NCI-H526 (cell line): ENCODE results near the gene ECT2L.
A peak's percentile ranks its signal among the peaks of the same experiment; 100 is the strongest.
"Not testable (repeated sequence)": the region's sequence is repeated elsewhere in the genome, so short reads cannot be mapped to it uniquely, and the experiment has no call there.

Experiments
- DNase-seq, 2 experiments: peaks; one replicate each; lab custom pipeline; 2025; lab: John Stamatoyannopoulos, UW

The ECT2L gene

DNA sequence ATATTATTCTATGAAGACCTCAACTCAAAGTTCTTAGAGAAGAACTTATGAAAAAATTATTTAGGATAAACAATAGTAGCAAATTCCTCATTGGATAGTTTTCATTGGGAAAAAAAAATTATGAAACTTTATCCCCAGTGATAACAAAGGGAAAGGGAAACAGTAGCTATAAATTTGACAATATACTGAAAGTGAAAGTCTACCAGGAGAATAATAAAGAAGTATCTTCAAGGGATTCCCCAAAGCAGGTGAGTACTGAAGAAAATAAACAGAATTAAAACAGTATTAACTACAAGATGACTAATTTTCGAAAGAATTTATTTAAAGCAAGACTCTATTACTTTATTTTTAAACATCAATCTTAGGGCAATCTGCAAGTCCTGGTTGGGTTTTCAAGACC is 135.8 kb downstream of the ECT2L start:
- no peak for DNase-seq

DNA sequence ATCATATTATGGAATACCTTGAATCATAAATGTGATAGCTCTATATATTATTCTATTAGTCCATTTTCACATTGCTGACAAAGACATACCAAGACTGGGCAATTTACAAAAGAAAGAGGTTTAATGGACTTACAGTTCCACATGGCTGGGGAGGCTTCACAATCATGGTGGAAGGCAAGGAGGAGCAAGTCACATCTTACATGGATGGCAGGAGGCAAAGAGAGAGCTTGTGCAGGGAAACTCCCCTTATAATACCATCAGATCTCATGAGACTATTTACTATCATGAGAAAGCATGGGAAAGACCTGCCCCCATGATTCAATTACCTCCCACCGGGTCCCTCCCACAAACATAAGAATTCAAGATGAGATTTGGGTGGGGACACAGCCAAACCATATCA is 141.0 kb downstream of the ECT2L start:
- not testable (repeated sequence) for DNase-seq

DNA sequence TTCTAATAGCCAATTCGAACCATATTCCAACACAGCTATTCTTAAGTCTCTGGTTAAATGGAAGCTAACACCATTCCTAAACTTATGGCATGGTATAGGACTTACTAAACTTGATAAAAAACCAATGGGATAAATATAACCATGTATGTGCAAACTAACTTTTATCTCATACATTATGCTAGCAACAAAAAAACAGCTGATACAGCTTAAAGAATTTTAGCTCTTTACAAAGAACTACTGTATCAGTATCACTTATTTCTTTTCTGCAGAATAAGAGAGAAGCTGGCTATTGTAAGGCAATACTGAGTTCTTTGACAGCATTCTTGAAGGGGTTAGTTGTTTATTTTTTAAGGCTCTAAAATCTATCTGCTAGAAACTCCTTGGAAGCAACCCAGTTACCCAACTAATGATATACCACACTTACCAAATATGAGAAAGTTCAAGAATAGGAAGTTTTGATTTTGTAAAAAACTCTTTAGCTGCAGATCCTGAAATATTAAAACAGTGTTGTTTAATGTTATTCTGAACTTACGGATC is 147.3 kb downstream of the ECT2L start:
- DNase-seq = no peak

DNA sequence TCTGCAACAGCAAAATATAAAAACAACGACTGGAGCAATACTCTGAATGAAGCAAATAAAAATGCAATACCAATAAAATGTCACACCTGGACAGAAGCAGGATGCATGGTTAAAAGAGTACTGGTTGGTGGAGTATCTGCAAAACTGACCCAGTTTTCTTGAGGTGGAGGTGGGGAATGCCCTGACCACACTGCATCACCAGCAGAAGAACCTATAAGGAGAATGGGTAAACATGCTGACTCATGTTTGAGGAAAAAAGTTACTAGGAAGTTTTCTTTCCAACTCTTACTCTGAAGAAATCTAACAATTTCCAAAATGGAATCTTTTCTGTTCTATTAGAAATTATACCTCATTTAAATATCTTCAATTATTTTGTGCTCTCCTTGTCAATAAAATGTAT is 148.5 kb downstream of the ECT2L start:
- DNase-seq = no peak

DNA sequence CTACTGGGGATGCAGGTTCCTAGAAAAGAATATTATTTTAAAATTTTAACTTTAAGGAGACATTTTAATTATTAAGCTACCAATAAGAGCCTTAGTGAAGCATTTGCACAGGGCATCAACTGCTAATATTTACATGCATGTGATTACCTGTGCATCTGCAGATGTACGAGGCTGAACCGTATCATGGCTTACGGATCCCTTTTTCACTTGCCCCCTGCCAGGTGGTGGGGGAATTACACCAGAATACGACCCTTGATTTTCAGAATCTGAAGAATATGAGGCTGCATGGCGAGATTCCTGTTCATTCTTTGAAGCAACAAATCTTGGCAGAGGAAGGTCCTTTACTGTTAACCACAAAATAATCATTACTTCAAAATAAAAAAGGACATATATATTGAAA is 149.5 kb downstream of the ECT2L start:
- DNase-seq = peak in 1 of 2 experiments; percentile 23

DNA sequence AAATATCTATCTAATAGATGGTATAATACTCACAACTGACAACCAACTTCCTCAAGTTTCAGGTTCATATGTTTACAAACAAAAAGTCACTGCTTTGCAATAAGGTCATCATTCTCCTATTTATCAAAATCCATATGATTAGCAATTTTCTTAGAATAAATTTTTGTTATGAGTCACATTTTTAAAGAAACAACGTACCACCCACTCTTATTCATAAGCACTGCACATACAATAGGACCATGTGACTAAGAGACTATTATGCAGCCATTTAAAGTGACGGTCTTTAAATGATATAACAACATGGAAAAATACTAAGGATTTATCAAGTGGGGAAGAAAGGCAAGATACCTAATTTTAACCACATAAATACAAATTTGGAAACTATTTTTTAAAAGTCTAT is 152.1 kb downstream of the ECT2L start:
- DNase-seq = no peak

DNA sequence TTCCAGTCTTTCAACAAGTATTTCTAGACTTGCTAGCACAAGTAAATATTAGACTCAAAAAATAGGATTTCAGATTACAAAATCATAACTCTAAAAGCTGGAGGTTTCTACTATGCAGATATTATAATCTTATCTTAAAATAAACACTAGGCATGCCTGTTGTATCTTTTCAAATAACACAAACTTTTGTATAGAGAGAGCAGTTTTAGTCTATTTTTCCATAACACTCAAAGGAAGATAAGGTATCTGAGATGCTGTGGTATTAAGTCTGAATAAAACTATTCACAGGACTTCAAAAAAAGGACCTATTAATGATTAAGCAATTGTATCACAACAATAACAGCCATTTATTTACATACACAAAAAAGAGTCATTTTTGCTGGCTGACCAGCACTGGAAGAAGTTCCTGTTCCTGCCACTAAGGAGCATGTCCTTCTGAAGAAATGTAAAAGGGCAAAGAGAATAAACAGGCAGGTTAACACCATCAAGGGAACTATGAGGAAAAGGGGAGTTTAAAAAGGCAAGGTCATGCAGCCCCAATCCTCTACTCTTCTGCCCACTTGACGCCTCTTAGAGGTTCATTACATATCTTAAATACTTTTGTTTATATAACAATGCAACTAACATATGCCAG is 152.8 kb downstream of the ECT2L start:
- no peak for DNase-seq

DNA sequence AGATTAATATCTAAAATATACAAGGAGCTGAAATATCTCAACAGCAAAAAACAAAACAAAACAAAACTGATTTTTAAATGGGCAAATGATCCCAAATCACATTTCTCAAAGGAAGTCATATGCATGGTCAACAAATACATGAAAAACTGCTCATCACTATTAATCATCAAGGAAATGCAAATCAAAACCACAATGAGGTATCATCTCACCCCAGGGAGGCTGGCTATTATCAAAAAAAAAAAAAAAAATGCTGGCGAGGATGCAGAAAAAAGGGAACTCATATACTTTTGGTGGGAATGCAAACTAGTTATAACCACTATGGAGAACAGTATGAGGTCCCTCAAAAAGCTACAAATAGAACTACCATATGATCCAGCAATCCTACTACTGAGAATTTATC is 157.6 kb downstream of the ECT2L start:
- no peak for DNase-seq
